Endothelial cell (in vitro differentiated cells): ENCODE results near the gene SPSB1. TPM values are rescaled to one million over a fixed set of nuclear protein-coding genes. Genes with fewer than 3 reads are reported as not detected.

ENCODE experiments used
- DNase-seq: peaks from one replicate; pipeline ENCODE4 v3.0.0; 2021; ENCODE audit warnings: low spot score
- H3K27ac Mint-ChIP-seq: one replicate; pipeline ENCODE4 v1.8.0; 2021; ENCODE audit warnings: mixed read lengths, inconsistent platforms; ENCODE audit not compliant: unreplicated experiment
- H3K27me3 Mint-ChIP-seq: one replicate; pipeline ENCODE4 v1.8.0; 2021; ENCODE audit warnings: mild to moderate bottlenecking, moderate library complexity, mixed read lengths, inconsistent platforms; ENCODE audit not compliant: unreplicated experiment
- H3K36me3 Mint-ChIP-seq: one replicate; pipeline ENCODE4 v1.8.0; 2021; ENCODE audit warnings: mild to moderate bottlenecking, low read depth, mixed read lengths, inconsistent platforms; ENCODE audit not compliant: unreplicated experiment
- H3K4me1 Mint-ChIP-seq: one replicate; pipeline ENCODE4 v1.8.0; 2021; ENCODE audit warnings: mild to moderate bottlenecking, mixed read lengths, inconsistent platforms; ENCODE audit not compliant: unreplicated experiment
- H3K4me3 Mint-ChIP-seq: one replicate; pipeline ENCODE4 v1.8.0; 2021; ENCODE audit warnings: mild to moderate bottlenecking, mixed read lengths, inconsistent platforms; ENCODE audit not compliant: unreplicated experiment
- H3K9me3 Mint-ChIP-seq: one replicate; pipeline ENCODE4 v1.8.0; 2021; ENCODE audit warnings: mixed read lengths, inconsistent platforms; ENCODE audit not compliant: unreplicated experiment
- total RNA-seq: library from RNA; stranded (reverse); fragmentation: NEBNext Ultra II Directional; extraction: Animal tissue kit (Norgen Biotek cat#: 25700); gene quantifications from one replicate; pipeline ENCODE4 v1.2.1, GENCODE V29; 2021; ENCODE audit not compliant: unreplicated experiment
- TF ChIP-seq, protein P1 (sequence below): fragments of 200-600 bp; sonication (generic); IDR thresholded peaks from one replicate; pipeline ENCODE4 v1.5.0; 2021; ENCODE audit warnings: antibody characterized with exemption; ENCODE audit not compliant: unreplicated experiment

The SPSB1 gene
- total RNA-seq, 1 donor from 2014 or later = 8.1 TPM

GRCh38 chr1:9317591-9318417 is 25.1 kb downstream of the SPSB1 start:
- Mint-ChIP-seq H3K4me3 (no peak overlapping the region), H3K36me3 (no peaks in the 10 kb centered on the region), H3K4me1 (peaks cover 26% of the 10 kb centered on the region), H3K27ac (no peak overlapping the region), H3K9me3 (no peaks in the 10 kb centered on the region), H3K27me3 (peaks cover 20% of the 10 kb centered on the region)
- no peak for DNase-seq
- TF ChIP-seq, protein P1, sequence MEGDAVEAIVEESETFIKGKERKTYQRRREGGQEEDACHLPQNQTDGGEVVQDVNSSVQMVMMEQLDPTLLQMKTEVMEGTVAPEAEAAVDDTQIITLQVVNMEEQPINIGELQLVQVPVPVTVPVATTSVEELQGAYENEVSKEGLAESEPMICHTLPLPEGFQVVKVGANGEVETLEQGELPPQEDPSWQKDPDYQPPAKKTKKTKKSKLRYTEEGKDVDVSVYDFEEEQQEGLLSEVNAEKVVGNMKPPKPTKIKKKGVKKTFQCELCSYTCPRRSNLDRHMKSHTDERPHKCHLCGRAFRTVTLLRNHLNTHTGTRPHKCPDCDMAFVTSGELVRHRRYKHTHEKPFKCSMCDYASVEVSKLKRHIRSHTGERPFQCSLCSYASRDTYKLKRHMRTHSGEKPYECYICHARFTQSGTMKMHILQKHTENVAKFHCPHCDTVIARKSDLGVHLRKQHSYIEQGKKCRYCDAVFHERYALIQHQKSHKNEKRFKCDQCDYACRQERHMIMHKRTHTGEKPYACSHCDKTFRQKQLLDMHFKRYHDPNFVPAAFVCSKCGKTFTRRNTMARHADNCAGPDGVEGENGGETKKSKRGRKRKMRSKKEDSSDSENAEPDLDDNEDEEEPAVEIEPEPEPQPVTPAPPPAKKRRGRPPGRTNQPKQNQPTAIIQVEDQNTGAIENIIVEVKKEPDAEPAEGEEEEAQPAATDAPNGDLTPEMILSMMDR = no peak

DNA sequence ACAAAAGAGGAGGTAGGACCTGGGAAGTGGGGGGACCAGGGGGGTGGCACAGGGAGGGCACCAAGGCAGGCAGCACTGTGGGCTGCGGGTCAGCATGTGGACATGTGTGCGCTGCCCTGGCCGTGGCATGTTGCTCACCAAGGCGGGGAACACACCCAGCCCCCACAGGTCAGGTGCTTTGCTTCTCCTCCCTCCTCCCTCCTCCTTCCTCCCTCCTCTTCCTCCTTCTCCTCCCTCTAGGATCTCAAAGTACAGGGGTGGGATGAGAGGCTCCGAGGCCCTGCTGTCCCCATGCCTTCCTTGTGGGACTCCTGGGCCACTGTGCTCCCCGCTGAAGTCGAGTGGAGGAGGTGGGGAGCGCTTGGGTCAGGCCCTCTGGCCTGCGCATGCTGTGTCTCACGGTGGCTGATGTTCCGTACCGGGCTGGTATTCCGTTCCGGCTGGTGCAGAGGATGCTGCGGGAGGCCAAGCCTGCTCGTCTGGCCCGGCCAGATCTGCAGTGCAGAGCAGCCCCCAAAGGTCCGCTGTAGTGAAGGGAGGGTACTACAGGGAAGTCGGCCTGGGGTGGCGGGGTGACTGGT is 26.6 kb downstream of the SPSB1 start:
- Mint-ChIP-seq H3K4me3 (no peak overlapping the region), H3K4me1 (peaks cover 26% of the 10 kb centered on the region), H3K9me3 (no peaks in the 10 kb centered on the region), H3K36me3 (peaks cover 2% of the 10 kb centered on the region), H3K27me3 (peaks cover 18% of the 10 kb centered on the region), H3K27ac (no peak overlapping the region)
- TF ChIP-seq, protein P1 = no peak
- no peak for DNase-seq

- peaks cover 3% of the 10 kb centered on the region for H3K36me3 Mint-ChIP-seq
- H3K27me3 Mint-ChIP-seq = peaks cover 18% of the 10 kb centered on the region
- peaks cover 26% of the 10 kb centered on the region for H3K4me1 Mint-ChIP-seq
- no peak overlapping the region for H3K27ac Mint-ChIP-seq
- H3K9me3 Mint-ChIP-seq = no peaks in the 10 kb centered on the region
- no peak overlapping the region for H3K4me3 Mint-ChIP-seq
- TF ChIP-seq, protein P1 = no peak
- DNase-seq = no peak
These were observed 27.3 kb downstream of the SPSB1 start for GRCh38 chr1:9319789-9320519.

DNA sequence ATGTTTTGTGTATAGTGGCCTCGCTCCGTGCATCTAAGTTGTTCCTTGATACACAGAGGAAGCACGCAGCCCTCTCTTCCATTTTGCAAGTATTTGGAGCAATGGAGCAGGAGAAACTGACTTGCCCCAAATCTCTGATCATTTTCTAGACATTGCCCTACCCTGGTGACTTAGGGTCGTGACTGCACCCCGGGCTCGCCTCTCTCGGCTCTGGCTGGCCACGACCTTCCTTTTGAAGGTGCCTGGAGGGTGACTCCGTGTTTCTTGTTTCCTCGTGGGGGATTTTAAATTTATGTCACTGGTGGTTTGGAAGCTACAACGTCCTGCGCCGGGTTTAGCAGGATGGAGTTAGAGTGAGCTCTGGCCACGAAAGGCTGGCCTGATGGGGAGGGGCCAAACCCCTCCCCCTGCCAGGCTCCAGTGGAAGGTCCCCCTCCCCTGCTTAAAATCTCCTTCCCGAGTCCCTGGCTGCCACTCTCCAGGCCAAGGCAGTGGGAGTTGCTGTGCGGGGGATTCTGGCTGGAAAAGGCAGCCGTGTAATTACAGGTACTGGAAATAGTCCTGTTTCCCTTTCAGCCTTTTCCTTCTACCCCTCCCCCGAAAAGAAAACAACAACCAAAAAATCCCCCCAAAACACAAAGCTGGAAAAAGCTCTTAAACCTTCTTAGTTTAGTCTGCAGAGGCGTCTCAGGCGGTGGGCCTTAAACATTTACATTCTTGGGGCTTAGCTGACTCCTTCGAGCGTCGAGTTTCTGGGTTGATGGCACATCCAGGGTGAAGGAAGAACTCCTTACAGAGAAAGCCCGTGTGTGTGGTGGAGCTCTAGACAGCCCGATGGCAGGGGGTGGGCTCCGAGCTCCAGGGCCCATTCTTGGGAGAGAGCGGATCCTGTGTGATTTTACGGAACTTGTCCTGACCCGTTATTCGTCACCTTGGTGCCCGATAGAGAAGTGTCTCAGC is 28.1 kb downstream of the SPSB1 start:
- peaks cover 26% of the 10 kb centered on the region for H3K4me1 Mint-ChIP-seq
- peaks cover 17% of the 10 kb centered on the region for H3K27me3 Mint-ChIP-seq
- TF ChIP-seq, protein P1 = no peak
- DNase-seq = no peak
- H3K27ac Mint-ChIP-seq = peak overlapping the region; percentile 61
- H3K36me3 Mint-ChIP-seq = peaks cover 3% of the 10 kb centered on the region
- H3K4me3 Mint-ChIP-seq = no peak overlapping the region
- H3K9me3 Mint-ChIP-seq = no peaks in the 10 kb centered on the region
